GM12878 (cell line): ENCODE results near the gene CTNNA2. TPM values are rescaled to one million over a fixed set of nuclear protein-coding genes. Genes with fewer than 3 reads are reported as not detected.

ENCODE experiments used
- ATAC-seq: fragments of 200-7000 bp; cut with Tn5 transposase; 3 replicates; pipeline ENCODE4 v1.9.1; 2020; ENCODE audit warnings: mild to moderate bottlenecking, moderate library complexity
- BruUV-seq: library from RNA; stranded (reverse); fragments of 400-500 nt; replicated peaks from 2 replicates; lab custom pipeline; 2021; lab: Mats Ljungman, UMichigan
- CTCF ChIA-PET: fragments of 300-600 bp; sonication (Branson Sonifier 250); formaldehyde crosslinking; extraction: SDS; loops from one replicate; lab custom pipeline; 2021; ENCODE audit warnings: inconsistent platforms; lab: Yijun Ruan, JAX
- POLR2A ChIA-PET: fragments of 350-600 bp; formaldehyde crosslinking; extraction: SDS; loops from one replicate; lab custom pipeline; 2021; ENCODE audit warnings: inconsistent platforms; lab: Charles Lee
- RAD21 ChIA-PET: fragments of 300-600 bp; sonication (Branson Sonifier 250); formaldehyde crosslinking; loops from one replicate; lab custom pipeline; 2023; ENCODE audit warnings: antibody characterized with exemption; ENCODE audit not compliant: unreplicated experiment; lab: Charles Lee
- SMC1A ChIA-PET: fragments of 300-600 bp; sonication (Branson Sonifier 250); formaldehyde crosslinking; loops from one replicate; lab custom pipeline; 2023; ENCODE audit not compliant: unreplicated experiment, uncharacterized antibody; lab: Charles Lee
- DNase-seq: peaks from one replicate; pipeline ENCODE4 v3.0.0-alpha.2; 2011; ENCODE audit warnings: low read depth, low spot score
- FAIRE-seq: peaks from 3 replicates; lab custom pipeline; 2011; peaks lifted over from hg19 to GRCh38; lab: Jason Lieb, UNC
- H2AFZ ChIP-seq: 2 replicates; pipeline ENCODE4 v1.6.0; 2011; ENCODE audit warnings: low read depth, low read length, control low read depth; ENCODE audit not compliant: control insufficient read depth
- H3K27ac ChIP-seq: 2 replicates; pipeline ENCODE4 v1.5.1; 2011; ENCODE audit warnings: control low read depth; ENCODE audit not compliant: control insufficient read depth, insufficient read depth
- H3K27me3 ChIP-seq, 2 experiments: replicated peaks in 1 of 2; 2 replicates each; pipeline versions ENCODE4 v1.6.0 to v1.6.1; 2011; ENCODE audit warnings: low read length in 1 of 2; ENCODE audit not compliant: control insufficient read depth in 2 of 2, insufficient read depth in 2 of 2
- H3K36me3 ChIP-seq, 2 experiments: 2 replicates each; pipeline ENCODE4 v1.5.1; 2011; ENCODE audit warnings: low read length in 1 of 2; ENCODE audit not compliant: control insufficient read depth in 2 of 2, insufficient read depth in 2 of 2
- H3K4me1 ChIP-seq: 2 replicates; pipeline ENCODE4 v1.6.1; 2011; ENCODE audit warnings: mild to moderate bottlenecking, low read length, moderate library complexity, mixed read lengths; ENCODE audit not compliant: control insufficient read depth, insufficient read depth
- H3K4me2 ChIP-seq: 2 replicates; pipeline ENCODE4 v1.6.0; 2011; ENCODE audit warnings: control low read depth; ENCODE audit not compliant: control insufficient read depth, insufficient read depth
- H3K4me3 ChIP-seq: fragments of 200-600 bp; sonication (generic); 2 replicates; pipeline ENCODE4 v1.5.1; 2016
- H3K79me2 ChIP-seq: 2 replicates; pipeline ENCODE4 v1.6.0; 2011; ENCODE audit warnings: low read length; ENCODE audit not compliant: control insufficient read depth, insufficient read depth
- H3K9ac ChIP-seq: 2 replicates; pipeline ENCODE4 v1.8.0; 2011; ENCODE audit warnings: low read length, control low read depth, mixed read lengths; ENCODE audit not compliant: control insufficient read depth, insufficient read depth
- H3K9me3 ChIP-seq: replicated peaks from 3 replicates; pipeline ENCODE4 v1.5.1; 2011; ENCODE audit warnings: mild to moderate bottlenecking, low read length; ENCODE audit not compliant: control insufficient read depth, insufficient read depth
- H4K20me1 ChIP-seq: 2 replicates; pipeline ENCODE4 v1.6.0; 2011; ENCODE audit not compliant: control insufficient read depth, insufficient read depth
- BCL11A ChIP-seq: IDR thresholded peaks from 2 replicates; pipeline ENCODE4 v1.6.1; 2011; ENCODE audit warnings: low read depth, low read length
- CEBPB ChIP-seq, 2 experiments: fragments of 150-350 bp in 1 of 2; IDR thresholded peaks; 2 replicates each; pipeline ENCODE4 v1.6.1; 2012 to 2014; ENCODE audit warnings: low read depth in 2 of 2, low read length in 2 of 2, borderline replicate concordance in 1 of 2, inconsistent platforms in 1 of 2
- CHD4 ChIP-seq: fragments of 200-600 bp; sonication (generic); IDR thresholded peaks from 2 replicates; pipeline ENCODE4 v1.6.1; 2016; ENCODE audit warnings: mild to moderate bottlenecking
- DPF2 ChIP-seq: fragments of 450-650 bp; IDR thresholded peaks from 2 replicates; pipeline ENCODE4 v1.6.1; 2017; ENCODE audit warnings: mild to moderate bottlenecking
- GATAD2B ChIP-seq: fragments of 450-650 bp; conservative IDR thresholded peaks from 2 replicates; pipeline ENCODE4 v1.6.1; 2017; ENCODE audit warnings: low read depth, mild to moderate bottlenecking, moderate library complexity
- JUND ChIP-seq: IDR thresholded peaks from 2 replicates; pipeline ENCODE4 v1.6.1; 2012; ENCODE audit warnings: low read depth, mild to moderate bottlenecking, low read length, improper control_type of control experiment, moderate library complexity
- MTA3 ChIP-seq: IDR thresholded peaks from 2 replicates; pipeline ENCODE4 v1.6.1; 2012; ENCODE audit warnings: low read length, inconsistent platforms, borderline replicate concordance
- NFYB ChIP-seq: IDR thresholded peaks from 2 replicates; pipeline ENCODE4 v1.6.1; 2011; ENCODE audit warnings: low read depth, mild to moderate bottlenecking, low read length, improper control_type of control experiment, moderate library complexity; ENCODE audit not compliant: insufficient read depth
- RAD51 ChIP-seq: fragments of 450-650 bp; IDR thresholded peaks from 2 replicates; pipeline ENCODE4 v1.6.1; 2016; ENCODE audit warnings: moderate library complexity, mild to moderate bottlenecking, inconsistent platforms
- RB1 ChIP-seq: fragments of 450-650 bp; formaldehyde crosslinking; IDR thresholded peaks from 2 replicates; pipeline ENCODE4 v1.6.1; 2017; ENCODE audit warnings: mild to moderate bottlenecking, borderline replicate concordance
- RBBP5 ChIP-seq: fragments of 200-600 bp; sonication (generic); conservative IDR thresholded peaks from 2 replicates; pipeline ENCODE4 v1.6.1; 2016
- SREBF1 ChIP-seq: IDR thresholded peaks from 2 replicates; pipeline ENCODE4 v1.6.1; 2012; ENCODE audit warnings: mild to moderate bottlenecking, low read length
- SREBF2 ChIP-seq: IDR thresholded peaks from 2 replicates; pipeline ENCODE4 v1.6.1; 2012; ENCODE audit warnings: mild to moderate bottlenecking, low read length
- SRF ChIP-seq, 2 experiments: IDR thresholded peaks; 2 replicates each; pipeline ENCODE4 v1.6.1; 2011; ENCODE audit warnings: low read depth in 2 of 2, low read length in 2 of 2, mild to moderate bottlenecking in 1 of 2, moderate library complexity in 1 of 2
- STAT1 ChIP-seq: fragments of 450-650 bp; conservative IDR thresholded peaks from 2 replicates; pipeline ENCODE4 v1.6.1; 2014; ENCODE audit warnings: antibody characterized with exemption, mild to moderate bottlenecking
- TCF7 ChIP-seq: IDR thresholded peaks from 2 replicates; pipeline ENCODE4 v1.6.1; 2014; ENCODE audit warnings: antibody characterized with exemption, borderline replicate concordance
- YBX1 ChIP-seq: fragments of 450-650 bp; IDR thresholded peaks from 2 replicates; pipeline ENCODE4 v1.6.1; 2016; ENCODE audit warnings: antibody characterized with exemption
- WGBS: methylation state at CpG from one replicate; pipeline ENCODE4 v1.1.6; 2016; ENCODE audit warnings: low lambda C conversion rate; ENCODE audit not compliant: insufficient replicate concordance, insufficient coverage; ENCODE audit errors: missing lambda C conversion rate; 5-methylcytosine and 5-hydroxymethylcytosine counted together
- in situ Hi-C: fragments of 300-500 bp; cut with MboI; formaldehyde crosslinking; loops from 9 replicates; pipeline ENCODE4 v1.14.3; 2018; ENCODE audit warnings: mixed read lengths
- intact Hi-C: fragments of 100-400 bp; cut with micrococcal nuclease; formaldehyde crosslinking; loops from one replicate; pipeline ENCODE4 v1.14.2; 2022; ENCODE audit not compliant: unreplicated experiment
- polyA plus RNA-seq, 11 experiments: library from polyadenylated mRNA; depleted of rRNA in 4 of 11; unstranded in 6 of 11; stranded (reverse) in 5 of 11; fragments of >200 nt; fragmentation: Nextera tagmentation in 4 of 11; fragmentation: Illumina TruSeq in 1 of 11; extraction: Ambion mirVana in 4 of 11; extraction: Trizol in 1 of 11; gene quantifications; 1 replicate in 1 of 11; 2 replicates in 10 of 11; pipeline versions ENCODE4 v1.2.1 to v1.2.3, GENCODE V29; 2011 to 2016; ENCODE audit warnings: inconsistent platforms in 2 of 11, missing spikeins in 2 of 11, low read depth in 1 of 11
- total RNA-seq, 4 experiments: library from RNA; depleted of rRNA in 3 of 4; stranded (reverse); fragments of >200 nt in 3 of 4; fragmentation: Illumina TruSeq in 1 of 4; extraction: Trizol in 1 of 4; gene quantifications; 2 replicates each; pipeline versions ENCODE4 v1.2.1 to v1.2.3, GENCODE V29; 2013 to 2021
- TF ChIP-seq, protein P1 (sequence below): fragments of 450-650 bp; IDR thresholded peaks from 2 replicates; pipeline ENCODE4 v1.6.1; 2017; ENCODE audit warnings: mild to moderate bottlenecking, moderate library complexity

The CTNNA2 gene
- total and polyA plus RNA-seq, 10 of the 15 experiments (the other 5 are each of a cell fraction or from before 2014, with no cell fraction given), result 2.4 to 36.2 (median 6.6) TPM

GRCh38 chr2:79619976-79620375 lies 107.1 kb downstream of the CTNNA2 start (continued):
- TF ChIP-seq GATAD2B, result no peak

DNA sequence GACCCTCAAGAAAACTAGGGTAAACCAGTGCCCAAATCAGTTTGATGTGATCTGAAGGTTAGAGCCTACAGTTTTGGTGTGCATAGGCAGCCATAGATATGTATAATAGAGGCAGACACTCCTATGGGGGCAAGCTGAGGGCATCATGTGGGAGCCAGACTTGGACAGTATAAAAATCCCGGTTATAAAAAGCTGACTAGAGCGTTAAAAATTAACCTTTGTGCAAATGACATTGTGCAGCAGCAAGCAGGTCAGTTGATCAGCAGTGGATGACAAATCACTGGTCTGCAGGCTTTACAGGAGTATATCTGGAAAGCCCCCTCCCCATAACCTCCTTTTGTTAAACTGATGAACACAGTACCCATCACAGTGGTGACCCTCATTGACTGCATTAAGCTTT lies 107.8 kb downstream of the CTNNA2 start:
- SMC1A ChIA-PET, result no interaction called here
- no peak overlapping the region for H3K4me3 ChIP-seq
- TF ChIP-seq SRF (IDR thresholded peaks at IDR 0.05; ENCODE audit: low read depth in 2 of 2, low read length in 2 of 2), result no peak
- no peak for TF ChIP-seq CEBPB (IDR thresholded peaks at IDR 0.05; ENCODE audit: borderline replicate concordance in 1 of 2, low read depth in 2 of 2, low read length in 2 of 2)
- no peak for TF ChIP-seq BCL11A
- TF ChIP-seq SREBF1, result no peak
- TF ChIP-seq NFYB, result no peak
- TF ChIP-seq STAT1, result no peak
- TF ChIP-seq YBX1, result no peak
- TF ChIP-seq RAD51, result no peak
- TF ChIP-seq MTA3, result no peak
- TF ChIP-seq, protein P1, sequence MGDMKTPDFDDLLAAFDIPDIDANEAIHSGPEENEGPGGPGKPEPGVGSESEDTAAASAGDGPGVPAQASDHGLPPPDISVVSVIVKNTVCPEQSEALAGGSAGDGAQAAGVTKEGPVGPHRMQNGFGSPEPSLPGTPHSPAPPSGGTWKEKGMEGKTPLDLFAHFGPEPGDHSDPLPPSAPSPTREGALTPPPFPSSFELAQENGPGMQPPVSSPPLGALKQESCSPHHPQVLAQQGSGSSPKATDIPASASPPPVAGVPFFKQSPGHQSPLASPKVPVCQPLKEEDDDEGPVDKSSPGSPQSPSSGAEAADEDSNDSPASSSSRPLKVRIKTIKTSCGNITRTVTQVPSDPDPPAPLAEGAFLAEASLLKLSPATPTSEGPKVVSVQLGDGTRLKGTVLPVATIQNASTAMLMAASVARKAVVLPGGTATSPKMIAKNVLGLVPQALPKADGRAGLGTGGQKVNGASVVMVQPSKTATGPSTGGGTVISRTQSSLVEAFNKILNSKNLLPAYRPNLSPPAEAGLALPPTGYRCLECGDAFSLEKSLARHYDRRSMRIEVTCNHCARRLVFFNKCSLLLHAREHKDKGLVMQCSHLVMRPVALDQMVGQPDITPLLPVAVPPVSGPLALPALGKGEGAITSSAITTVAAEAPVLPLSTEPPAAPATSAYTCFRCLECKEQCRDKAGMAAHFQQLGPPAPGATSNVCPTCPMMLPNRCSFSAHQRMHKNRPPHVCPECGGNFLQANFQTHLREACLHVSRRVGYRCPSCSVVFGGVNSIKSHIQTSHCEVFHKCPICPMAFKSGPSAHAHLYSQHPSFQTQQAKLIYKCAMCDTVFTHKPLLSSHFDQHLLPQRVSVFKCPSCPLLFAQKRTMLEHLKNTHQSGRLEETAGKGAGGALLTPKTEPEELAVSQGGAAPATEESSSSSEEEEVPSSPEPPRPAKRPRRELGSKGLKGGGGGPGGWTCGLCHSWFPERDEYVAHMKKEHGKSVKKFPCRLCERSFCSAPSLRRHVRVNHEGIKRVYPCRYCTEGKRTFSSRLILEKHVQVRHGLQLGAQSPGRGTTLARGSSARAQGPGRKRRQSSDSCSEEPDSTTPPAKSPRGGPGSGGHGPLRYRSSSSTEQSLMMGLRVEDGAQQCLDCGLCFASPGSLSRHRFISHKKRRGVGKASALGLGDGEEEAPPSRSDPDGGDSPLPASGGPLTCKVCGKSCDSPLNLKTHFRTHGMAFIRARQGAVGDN, result no peak
- no peak for TF ChIP-seq SREBF2
- no peak for TF ChIP-seq RBBP5
- no peak for TF ChIP-seq DPF2
- no peak for TF ChIP-seq TCF7
- no peak for TF ChIP-seq CHD4
- TF ChIP-seq JUND, result no peak
- TF ChIP-seq RB1, result no peak
- FAIRE-seq, result no peak
- H3K36me3 ChIP-seq, result no peaks in the 10 kb centered on the region
- H4K20me1 ChIP-seq, result no peaks in the 10 kb centered on the region
- ATAC-seq, result no peak
- H3K4me1 ChIP-seq, result no peaks in the 10 kb centered on the region
- intact Hi-C loops, result no loop called here
- CTCF ChIA-PET, result no interaction called here
- WGBS, result 33% methylated on average over 2 of the region's 2 CpGs
- H2AFZ ChIP-seq, result no peak overlapping the region
- DNase-seq, result no peak
- no peaks in the 10 kb centered on the region for H3K9me3 ChIP-seq
- no peaks in the 10 kb centered on the region for H3K27me3 ChIP-seq
- H3K4me2 ChIP-seq, result no peak overlapping the region
- no peaks in the 10 kb centered on the region for H3K79me2 ChIP-seq
- POLR2A ChIA-PET, result no interaction called here
- RAD21 ChIA-PET, result no interaction called here
- in situ Hi-C loops, result no loop called here
- H3K27ac ChIP-seq, result no peak overlapping the region
- no peak overlapping the region for H3K9ac ChIP-seq
- no TSS peak for BruUV-seq
